HFFc6 (cell line): Measurements from ENCODE around the gene IL15. TPM values are rescaled to one million over a fixed set of nuclear protein-coding genes. Genes with fewer than 3 reads are reported as not detected.
A peak's percentile ranks its signal among the peaks of the same experiment; 100 is the strongest.

Experiments used
- DNase-seq: peaks from one replicate; pipeline ENCODE4 v3.0.0-alpha.2; 2018
- H3K27ac Mint-ChIP-seq: 2 replicates; pipeline ENCODE4 v1.8.0; 2020; ENCODE audit warnings: mild to moderate bottlenecking, mixed read lengths
- H3K27me3 Mint-ChIP-seq: 2 replicates; pipeline ENCODE4 v1.8.0; 2021; ENCODE audit warnings: mild to moderate bottlenecking, moderate library complexity, mixed read lengths; ENCODE audit not compliant: insufficient read depth
- H3K36me3 Mint-ChIP-seq: 2 replicates; pipeline ENCODE4 v1.8.0; 2021; ENCODE audit warnings: low read depth, mixed read lengths
- H3K4me1 Mint-ChIP-seq: 2 replicates; pipeline ENCODE4 v1.8.0; 2020; ENCODE audit warnings: low read depth, mixed read lengths
- H3K4me3 Mint-ChIP-seq: 2 replicates; pipeline ENCODE4 v1.8.0; 2020; ENCODE audit warnings: mild to moderate bottlenecking, moderate library complexity, mixed read lengths
- H3K9me3 Mint-ChIP-seq: 2 replicates; pipeline ENCODE4 v1.8.0; 2020; ENCODE audit warnings: mild to moderate bottlenecking, mixed read lengths
- total RNA-seq, 6 experiments: library from RNA; stranded (reverse); fragmentation: NEBNext Ultra II Directional; extraction: Animal tissue kit (Norgen Biotek cat#: 25700); gene quantifications; 2 replicates in 1 of 6; 3 replicates in 5 of 6; pipeline ENCODE4 v1.2.3, GENCODE V29; 2021
- TF ChIP-seq, protein P1 (sequence below): fragments of 200-600 bp; sonication (generic); IDR thresholded peaks from 2 replicates; pipeline ENCODE4 v1.5.0; 2021; ENCODE audit warnings: antibody characterized with exemption, mild to moderate bottlenecking

IL15 gene
- total RNA-seq, 6 experiments from 2014 or later: 1.9 to 3.9 (median 3.4) TPM

DNA sequence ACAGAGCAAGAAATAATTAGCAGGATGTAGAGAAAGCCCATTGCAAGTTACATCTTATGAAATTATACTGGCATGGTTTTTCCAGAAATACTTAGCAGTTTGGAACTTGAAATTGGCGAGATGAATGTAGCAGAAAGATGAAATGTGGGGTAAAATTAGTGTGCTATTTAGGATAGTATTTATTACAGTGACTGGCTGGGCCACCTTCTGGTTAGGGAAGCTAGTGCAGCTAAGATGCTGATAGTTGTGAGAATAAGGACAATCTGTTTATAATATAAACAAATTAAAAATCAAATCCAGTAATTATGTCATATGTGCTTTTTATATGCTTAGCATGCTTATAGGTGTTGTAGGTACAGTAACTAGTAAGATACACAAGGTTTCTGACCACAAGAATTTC is 74.8 kb downstream of the IL15 start:
- TF ChIP-seq, protein P1, sequence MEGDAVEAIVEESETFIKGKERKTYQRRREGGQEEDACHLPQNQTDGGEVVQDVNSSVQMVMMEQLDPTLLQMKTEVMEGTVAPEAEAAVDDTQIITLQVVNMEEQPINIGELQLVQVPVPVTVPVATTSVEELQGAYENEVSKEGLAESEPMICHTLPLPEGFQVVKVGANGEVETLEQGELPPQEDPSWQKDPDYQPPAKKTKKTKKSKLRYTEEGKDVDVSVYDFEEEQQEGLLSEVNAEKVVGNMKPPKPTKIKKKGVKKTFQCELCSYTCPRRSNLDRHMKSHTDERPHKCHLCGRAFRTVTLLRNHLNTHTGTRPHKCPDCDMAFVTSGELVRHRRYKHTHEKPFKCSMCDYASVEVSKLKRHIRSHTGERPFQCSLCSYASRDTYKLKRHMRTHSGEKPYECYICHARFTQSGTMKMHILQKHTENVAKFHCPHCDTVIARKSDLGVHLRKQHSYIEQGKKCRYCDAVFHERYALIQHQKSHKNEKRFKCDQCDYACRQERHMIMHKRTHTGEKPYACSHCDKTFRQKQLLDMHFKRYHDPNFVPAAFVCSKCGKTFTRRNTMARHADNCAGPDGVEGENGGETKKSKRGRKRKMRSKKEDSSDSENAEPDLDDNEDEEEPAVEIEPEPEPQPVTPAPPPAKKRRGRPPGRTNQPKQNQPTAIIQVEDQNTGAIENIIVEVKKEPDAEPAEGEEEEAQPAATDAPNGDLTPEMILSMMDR: peak; percentile 84

DNA sequence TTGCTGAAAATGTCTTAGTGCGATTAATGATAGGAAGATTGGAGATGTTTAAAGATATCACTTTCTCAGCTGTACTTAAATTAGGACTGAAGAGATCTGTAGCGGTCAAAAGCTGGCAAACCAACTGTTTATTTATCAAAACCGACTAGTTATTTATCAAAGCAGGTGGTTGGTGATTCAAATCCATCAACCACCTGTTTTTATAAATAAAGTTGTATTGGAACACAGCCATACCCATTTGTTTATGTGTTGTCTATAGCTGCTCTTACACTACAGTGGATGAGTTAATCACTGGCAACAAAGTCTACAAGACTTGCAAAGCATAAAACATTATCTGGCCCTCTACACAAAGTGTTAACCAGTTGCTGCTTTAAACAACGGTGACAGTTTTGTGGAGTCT is 76.8 kb downstream of the IL15 start:
- TF ChIP-seq, protein P1: no peak
- Mint-ChIP-seq H3K4me3 (no peak overlapping the region), H3K9me3 (no peaks in the 10 kb centered on the region), H3K27me3 (no peaks in the 10 kb centered on the region; the same call in 1 of the 2 replicates), H3K27ac (no peak overlapping the region), H3K4me1 (peaks cover 53% of the 10 kb centered on the region), H3K36me3 (peaks cover 12% of the 10 kb centered on the region)
- DNase-seq: no peak

More for the DNA sequence above, 74.8 kb downstream of the IL15 start:
- Mint-ChIP-seq H3K4me3 (no peak overlapping the region), H3K36me3 (peaks cover 12% of the 10 kb centered on the region), H3K27me3 (no peaks in the 10 kb centered on the region; the same call in 1 of the 2 replicates), H3K9me3 (peaks cover 13% of the 10 kb centered on the region; the same call in 1 of the 2 replicates), H3K27ac (no peak overlapping the region), H3K4me1 (peaks cover 54% of the 10 kb centered on the region)
- DNase-seq: peak; percentile 21

DNA sequence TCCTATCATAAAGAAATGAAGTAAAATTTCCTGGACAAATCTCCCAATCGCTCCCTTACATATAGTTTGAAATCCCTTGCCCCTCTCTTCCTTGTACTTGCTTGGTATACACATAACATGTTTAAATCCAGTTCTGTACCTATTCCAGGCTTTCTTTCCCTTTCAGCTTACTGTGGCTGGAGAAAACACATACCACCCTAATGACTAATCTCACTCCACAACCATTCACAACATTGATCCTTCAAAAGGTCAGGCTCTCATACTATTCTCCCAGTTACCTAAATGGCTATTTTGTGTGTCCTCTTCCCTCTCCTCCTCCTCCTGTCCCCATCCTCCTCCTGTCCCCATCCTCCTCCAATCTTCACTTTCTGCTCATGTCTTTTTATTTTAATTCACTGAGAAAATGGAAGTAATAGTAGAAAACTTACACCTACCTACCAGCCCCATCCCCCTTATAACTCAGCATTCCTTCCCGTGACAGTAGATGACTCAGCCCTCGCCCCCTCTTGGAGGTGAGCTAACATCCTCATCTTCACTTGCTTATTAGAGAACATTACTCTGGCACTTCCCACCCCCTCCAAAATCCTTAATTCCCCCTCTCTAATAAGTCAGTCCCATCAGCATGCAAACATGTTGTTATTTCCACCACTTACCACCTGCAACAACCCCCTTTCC is 77.5 kb downstream of the IL15 start:
- Mint-ChIP-seq H3K27ac (peak overlapping the region; percentile 58), H3K27me3 (no peaks in the 10 kb centered on the region; the same call in 1 of the 2 replicates), H3K4me1 (peaks cover 53% of the 10 kb centered on the region), H3K9me3 (no peaks in the 10 kb centered on the region), H3K36me3 (peaks cover 12% of the 10 kb centered on the region), H3K4me3 (peak overlapping the region; percentile 63)
- TF ChIP-seq, protein P1: no peak
- DNase-seq: peak; percentile 44

DNA sequence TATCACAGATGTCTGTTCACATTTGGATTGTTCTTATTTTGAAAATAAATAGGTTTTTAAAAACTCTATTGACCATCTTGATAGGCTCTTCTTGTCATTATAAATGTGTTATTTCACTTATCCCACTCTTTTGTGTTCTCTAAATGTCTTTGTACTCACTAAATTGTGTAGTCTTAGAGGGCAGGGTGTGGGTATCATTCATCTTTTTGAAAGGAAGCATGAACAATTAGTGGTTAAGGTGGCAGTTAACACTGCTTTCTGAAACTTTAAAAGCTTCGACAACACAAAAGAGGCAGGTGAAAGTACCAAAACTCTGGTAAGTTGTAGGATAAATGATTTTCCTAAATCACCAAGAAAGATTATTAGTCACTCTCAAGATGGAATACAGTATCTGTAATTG is 83.2 kb downstream of the IL15 start:
- no peaks in the 10 kb centered on the region for H3K27me3 Mint-ChIP-seq
- H3K9me3 Mint-ChIP-seq: no peaks in the 10 kb centered on the region
- TF ChIP-seq, protein P1: no peak
- DNase-seq: no peak
- H3K27ac Mint-ChIP-seq: no peak overlapping the region
- H3K4me1 Mint-ChIP-seq: peaks cover 38% of the 10 kb centered on the region
- H3K4me3 Mint-ChIP-seq: no peak overlapping the region
- H3K36me3 Mint-ChIP-seq: peaks cover 18% of the 10 kb centered on the region

DNA sequence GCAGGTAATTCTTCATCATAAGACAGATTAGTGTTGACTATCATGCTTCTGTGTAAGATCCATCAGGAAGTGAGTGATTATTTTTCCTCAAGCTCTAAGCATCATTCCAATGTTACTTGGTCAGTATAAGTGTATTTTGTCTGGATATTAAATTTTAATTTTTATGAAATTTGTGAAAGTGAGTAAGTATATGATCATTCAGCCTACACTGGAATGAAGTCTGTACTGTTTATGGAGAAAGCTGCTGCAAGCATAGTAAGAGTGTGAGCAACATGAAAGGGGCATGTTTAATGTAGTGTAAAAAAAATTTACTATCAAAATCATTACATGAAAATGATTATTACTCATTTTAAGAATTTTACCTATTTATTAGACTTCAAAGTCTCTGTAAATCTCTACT is 84.8 kb downstream of the IL15 start:
- DNase-seq: no peak
- Mint-ChIP-seq H3K4me3 (no peak overlapping the region), H3K4me1 (peaks cover 30% of the 10 kb centered on the region), H3K27me3 (no peaks in the 10 kb centered on the region), H3K9me3 (no peaks in the 10 kb centered on the region), H3K36me3 (peaks cover 18% of the 10 kb centered on the region), H3K27ac (no peak overlapping the region; the same call in 1 of the 2 replicates)
- TF ChIP-seq, protein P1: no peak
